SHP77 treated with DMSO at 0.1 percent for 48 hours (cell line): Measurements from ENCODE around the gene DENND1A.

Experiments used
- DNase-seq: peaks from one replicate; lab custom pipeline; 2025; lab: John Stamatoyannopoulos, UW

The DENND1A gene

GRCh38 chr9:123685489-123686083, 244.3 kb downstream of the DENND1A start:
- DNase-seq: no peak

GRCh38 chr9:123684393-123685149, 245.4 kb downstream of the DENND1A start:
- DNase-seq: no peak

GRCh38 chr9:123682746-123683145, 247.2 kb downstream of the DENND1A start:
- no peak for DNase-seq

- DNase-seq: peak; percentile 50
Observed at GRCh38 chr9:123680352-123680751, 249.6 kb downstream of the DENND1A start.

GRCh38 chr9:123679330-123679987, 250.5 kb downstream of the DENND1A start:
- peak; percentile 53 for DNase-seq

GRCh38 chr9:123678878-123679329, 251.0 kb downstream of the DENND1A start:
- no peak for DNase-seq

GRCh38 chr9:123678038-123678877, 251.7 kb downstream of the DENND1A start:
- DNase-seq: peak; percentile 96

- no peak for DNase-seq
Observed at GRCh38 chr9:123676869-123677268, 253.1 kb downstream of the DENND1A start.

- DNase-seq: no peak
Observed at GRCh38 chr9:123669346-123669745, 260.6 kb downstream of the DENND1A start.

GRCh38 chr9:123663529-123663928, 266.4 kb downstream of the DENND1A start:
- DNase-seq: no peak

GRCh38 chr9:123662057-123662776, 267.7 kb downstream of the DENND1A start:
- DNase-seq: no peak

- no peak for DNase-seq
Observed at GRCh38 chr9:123660691-123661466, 269.0 kb downstream of the DENND1A start.

- no peak for DNase-seq
Observed at GRCh38 chr9:123659358-123659757, 270.6 kb downstream of the DENND1A start.

- DNase-seq: no peak
Observed at GRCh38 chr9:123658792-123659191, 271.1 kb downstream of the DENND1A start.

GRCh38 chr9:123657941-123658340, 272.0 kb downstream of the DENND1A start:
- no peak for DNase-seq

- no peak for DNase-seq
Observed at GRCh38 chr9:123657099-123657498, 272.8 kb downstream of the DENND1A start.

- DNase-seq: no peak
Observed at GRCh38 chr9:123656565-123656964, 273.4 kb downstream of the DENND1A start.

GRCh38 chr9:123655681-123656423, 274.1 kb downstream of the DENND1A start:
- DNase-seq: no peak

- DNase-seq: no peak
Observed at GRCh38 chr9:123654994-123655637, 274.8 kb downstream of the DENND1A start.
